NCI-H226 (cell line): ENCODE results near the gene NIT1.
"Not testable (repeated sequence)": the region's sequence is repeated elsewhere in the genome, so short reads cannot be mapped to it uniquely, and the experiment has no call there.

Experiments
- DNase-seq: peaks from one replicate; pipeline ENCODE4 v3.0.0-alpha.2; 2015

Gene NIT1

GRCh38 chr1:161115961-161116360, 1.9 kb upstream of the NIT1 start:
- DNase-seq, result not testable (repeated sequence)

GRCh38 chr1:161119092-161119903, 1.4 kb downstream of the NIT1 start:
- DNase-seq, result peak; percentile 47

GRCh38 chr1:161121042-161121650, 3.2 kb downstream of the NIT1 start:
- DNase-seq, result no peak

GRCh38 chr1:161121834-161122233, 3.9 kb downstream of the NIT1 start:
- no peak for DNase-seq

GRCh38 chr1:161122967-161123366, 5.1 kb downstream of the NIT1 start:
- no peak for DNase-seq

GRCh38 chr1:161127649-161128048, 9.7 kb downstream of the NIT1 start:
- no peak for DNase-seq

- no peak for DNase-seq
Observed at GRCh38 chr1:161128591-161129420, 10.9 kb downstream of the NIT1 start.

- no peak for DNase-seq
Observed at GRCh38 chr1:161130266-161130665, 12.4 kb downstream of the NIT1 start.

- DNase-seq, result peak; percentile 11
Observed at GRCh38 chr1:161131523-161132409, 13.9 kb downstream of the NIT1 start.

- DNase-seq, result peak; percentile 94
Observed at GRCh38 chr1:161132410-161133219, 14.7 kb downstream of the NIT1 start, which contains the start of gene DEDD. Gene DEDD, minus strand, starts transcription at chr1:161132667. Its CDS starts 8,205 bp downstream, at chr1:161124462.

- DNase-seq, result no peak
Observed at GRCh38 chr1:161133220-161133740, 15.4 kb downstream of the NIT1 start.

GRCh38 chr1:161137881-161138280, 20.0 kb downstream of the NIT1 start:
- DNase-seq, result no peak

GRCh38 chr1:161138431-161138830, 20.5 kb downstream of the NIT1 start:
- DNase-seq, result no peak

GRCh38 chr1:161139766-161140165, 21.9 kb downstream of the NIT1 start:
- DNase-seq, result no peak

- DNase-seq, result no peak
Observed at GRCh38 chr1:161140755-161141400, 23.0 kb downstream of the NIT1 start.

- DNase-seq, result no peak
Observed at GRCh38 chr1:161145832-161146231, 27.9 kb downstream of the NIT1 start.

- no peak for DNase-seq
Observed at GRCh38 chr1:161153176-161153575, 35.3 kb downstream of the NIT1 start.

GRCh38 chr1:161153682-161154337, 35.9 kb downstream of the NIT1 start, which contains the start of gene UFC1:
Gene UFC1, plus strand, starts transcription at chr1:161153978. Its CDS starts 20 bp downstream, at chr1:161153998.
- peak; percentile 88 for DNase-seq

- DNase-seq, result no peak
Observed at GRCh38 chr1:161157867-161158266, 40.0 kb downstream of the NIT1 start.
